A673 (cell line): ENCODE data around the gene GCDH. TPM values are rescaled to one million over a fixed set of nuclear protein-coding genes. Genes with fewer than 3 reads are reported as not detected.

Source experiments
- BruUV-seq: library from RNA; stranded (reverse); fragments of 400-500 nt; replicated peaks from 2 replicates; lab custom pipeline; 2021; lab: Mats Ljungman, UMichigan
- CTCF ChIA-PET: fragments of 300-600 bp; sonication (Branson Sonifier 250); formaldehyde crosslinking; loops from one replicate; lab custom pipeline; 2022; ENCODE audit warnings: antibody characterized with exemption; lab: Charles Lee
- POLR2A ChIA-PET: fragments of 300-600 bp; sonication (Branson Sonifier 250); formaldehyde crosslinking; loops from one replicate; lab custom pipeline; 2022; ENCODE audit warnings: antibody characterized with exemption; ENCODE audit not compliant: low non-redundant PET; lab: Charles Lee
- DNase-seq: peaks from one replicate; pipeline ENCODE4 v3.0.0-alpha.2; 2015; ENCODE audit warnings: low spot score
- H3K27ac ChIP-seq: fragments of 200-600 bp; sonication (generic); 2 replicates; pipeline ENCODE4 v1.5.1; 2016; ENCODE audit warnings: mixed run types, low read depth, mild to moderate bottlenecking, mixed read lengths, antibody characterized with exemption, low read length; ENCODE audit not compliant: poor library complexity, severe bottlenecking
- H3K27me3 ChIP-seq: fragments of 200-600 bp; sonication (generic); replicated peaks from 2 replicates; pipeline ENCODE4 v1.6.1; 2017; ENCODE audit warnings: mixed run types, low read depth, mild to moderate bottlenecking, mixed read lengths, antibody characterized with exemption, low read length; ENCODE audit not compliant: insufficient read depth, poor library complexity
- H3K36me3 ChIP-seq: fragments of 200-600 bp; sonication (generic); 2 replicates; pipeline ENCODE4 v1.6.1; 2016; ENCODE audit warnings: mixed run types, mild to moderate bottlenecking, mixed read lengths, antibody characterized with exemption, low read length; ENCODE audit not compliant: insufficient read depth, poor library complexity, severe bottlenecking
- H3K4me1 ChIP-seq: fragments of 200-600 bp; sonication (generic); 2 replicates; pipeline ENCODE4 v1.6.1; 2017; ENCODE audit warnings: mixed run types, mild to moderate bottlenecking, mixed read lengths, antibody characterized with exemption, low read length; ENCODE audit not compliant: insufficient read depth, poor library complexity, severe bottlenecking
- H3K4me3 ChIP-seq: fragments of 200-600 bp; sonication (generic); 2 replicates; pipeline ENCODE4 v1.5.1; 2016; ENCODE audit warnings: low read depth, mixed run types, mild to moderate bottlenecking, mixed read lengths, low read length; ENCODE audit not compliant: poor library complexity, severe bottlenecking
- H3K9me3 ChIP-seq: fragments of 200-600 bp; sonication (generic); 2 replicates; pipeline ENCODE4 v1.6.1; 2016; ENCODE audit warnings: mixed run types, low read depth, mild to moderate bottlenecking, mixed read lengths, antibody characterized with exemption, low read length; ENCODE audit not compliant: poor library complexity, severe bottlenecking
- CTCF ChIP-seq: fragments of 300-800, 200-600 bp; sonication (generic); conservative IDR thresholded peaks from 2 replicates; pipeline ENCODE4 v1.5.1; 2017; ENCODE audit warnings: low read depth, mild to moderate bottlenecking, antibody characterized with exemption, low read length, moderate library complexity, mixed read lengths
- EZH2 ChIP-seq: fragments of 200-600 bp; sonication (generic); IDR thresholded peaks from 2 replicates; pipeline ENCODE4 v1.6.1; 2017; ENCODE audit warnings: borderline replicate concordance, low read depth, mild to moderate bottlenecking, mixed read lengths, antibody characterized with exemption, low read length; ENCODE audit not compliant: poor library complexity, severe bottlenecking
- intact Hi-C: fragments of 100-400 bp; cut with micrococcal nuclease; formaldehyde crosslinking; loops from one replicate; pipeline ENCODE4 v1.10.0; 2022; ENCODE audit not compliant: unreplicated experiment
- total RNA-seq: library from RNA; stranded (reverse); gene quantifications from 2 replicates; pipeline ENCODE4 v1.2.3, GENCODE V29; 2021

Gene GCDH
- total RNA-seq, 1 experiment from 2014 or later = 47.3 TPM

- Histone ChIP-seq H3K36me3 (peaks cover 5% of the 10 kb centered on the region), H3K9me3 (no peaks in the 10 kb centered on the region), H3K27me3 (no peaks in the 10 kb centered on the region), H3K4me1 (peaks cover 9% of the 10 kb centered on the region), H3K4me3 (no peak overlapping the region), H3K27ac (no peak overlapping the region)
- ChIA-PET POLR2A (interaction anchor here (0.6 kb wide), 1 partner anchor 132 kb away, joined by 4 read pairs; no protein-coding TSS in a partner anchor), CTCF (interaction anchor here (0.6 to 0.7 kb wide), 2 partner anchors 114 to 229 kb away, joined by 3 to 9 read pairs; no protein-coding TSS in a partner anchor)
- intact Hi-C loops = no loop called here
- TF ChIP-seq EZH2 = no peak
- no peak for TF ChIP-seq CTCF
- no TSS peak for BruUV-seq
- no peak for DNase-seq
These were observed 19.3 kb upstream of the GCDH start for GRCh38 chr19:12871681-12872080.

- POLR2A ChIA-PET = interaction anchor here (0.6 kb wide), 1 partner anchor 132 kb away, joined by 4 read pairs; no protein-coding TSS in a partner anchor
- H3K4me1 ChIP-seq = peaks cover 6% of the 10 kb centered on the region
- TF ChIP-seq CTCF (no peak), EZH2 (no peak)
- no peak for DNase-seq
- H3K4me3 ChIP-seq = no peak overlapping the region
- H3K27ac ChIP-seq = no peak overlapping the region
- no TSS peak for BruUV-seq
- CTCF ChIA-PET = interaction anchor here (0.7 kb wide), 1 partner anchor 230 kb away, joined by 3 read pairs; no protein-coding TSS in a partner anchor
- no peaks in the 10 kb centered on the region for H3K9me3 ChIP-seq
- H3K27me3 ChIP-seq = no peaks in the 10 kb centered on the region
- intact Hi-C loops = no loop called here
- peaks cover 5% of the 10 kb centered on the region for H3K36me3 ChIP-seq
These were observed 18.7 kb upstream of the GCDH start for GRCh38 chr19:12872255-12872654.

GRCh38 chr19:12872941-12873890 is 17.7 kb upstream of the GCDH start:
- POLR2A ChIA-PET = interaction anchor here (0.5 to 0.7 kb wide), 4 partner anchors 17 to 1144 kb away, joined by 4 to 19 read pairs (median 6); no protein-coding TSS in a partner anchor
- CTCF ChIA-PET = interaction anchor here (0.7 kb wide), 2 partner anchors 26 to 112 kb away, joined by 4 to 9 read pairs; no protein-coding TSS in a partner anchor
- Histone ChIP-seq H3K27ac (no peak overlapping the region), H3K4me1 (no peaks in the 10 kb centered on the region), H3K36me3 (peaks cover 9% of the 10 kb centered on the region), H3K4me3 (peak overlapping the region; percentile 10), H3K27me3 (no peaks in the 10 kb centered on the region), H3K9me3 (no peaks in the 10 kb centered on the region)
- peak; percentile 85 for DNase-seq
- intact Hi-C loops = no loop called here
- no peak for TF ChIP-seq EZH2
- TF ChIP-seq CTCF = no peak
- no TSS peak for BruUV-seq
